Measurements from ENCODE around the gene EPHA3. TPM values are rescaled to one million over a fixed set of nuclear protein-coding genes. Genes with fewer than 3 reads are reported as not detected.

EPHA3 gene
- total RNA-seq, 1 donor: 6.1 TPM

GRCh38 chr3:89264037-89264560 lies 156.7 kb downstream of the EPHA3 start:
- TF ChIP-seq CTCF (IDR thresholded peaks at IDR 0.05; ENCODE audit: insufficient read depth, low read length): no peak
- H3K4me3 ChIP-seq (ENCODE audit: low read depth, low read length): no peak overlapping the region
- no peak for DNase-seq (ENCODE audit: low read depth)

GRCh38 chr3:89266074-89266473 lies 158.7 kb downstream of the EPHA3 start:
- DNase-seq (ENCODE audit: low read depth): no peak
- TF ChIP-seq CTCF (IDR thresholded peaks at IDR 0.05; ENCODE audit: insufficient read depth, low read length): no peak
- no peak overlapping the region for H3K4me3 ChIP-seq (ENCODE audit: low read depth, low read length)

GRCh38 chr3:89268059-89268458 lies 160.6 kb downstream of the EPHA3 start:
- no peak for TF ChIP-seq CTCF (IDR thresholded peaks at IDR 0.05; ENCODE audit: insufficient read depth, low read length)
- no peak for DNase-seq (ENCODE audit: low read depth)
- H3K4me3 ChIP-seq (ENCODE audit: low read depth, low read length): no peak overlapping the region

- no peak overlapping the region for H3K4me3 ChIP-seq (ENCODE audit: low read depth, low read length)
- no peak for DNase-seq (ENCODE audit: low read depth)
- TF ChIP-seq CTCF (IDR thresholded peaks at IDR 0.05; ENCODE audit: insufficient read depth, low read length): no peak
These were observed 162.8 kb downstream of the EPHA3 start for GRCh38 chr3:89270201-89270600.

GRCh38 chr3:89275001-89275400 lies 167.6 kb downstream of the EPHA3 start:
- H3K4me3 ChIP-seq (ENCODE audit: low read depth, low read length): no peak overlapping the region
- no peak for DNase-seq (ENCODE audit: low read depth)
- TF ChIP-seq CTCF (IDR thresholded peaks at IDR 0.05; ENCODE audit: insufficient read depth, low read length): no peak

- no peak overlapping the region for H3K4me3 ChIP-seq (ENCODE audit: low read depth, low read length)
- no peak for TF ChIP-seq CTCF (IDR thresholded peaks at IDR 0.05; ENCODE audit: insufficient read depth, low read length)
- DNase-seq (ENCODE audit: low read depth): no peak
These were observed 168.7 kb downstream of the EPHA3 start for GRCh38 chr3:89276116-89276515.
